ENCODE results near the gene NXNL1. TPM values are rescaled to one million over a fixed set of nuclear protein-coding genes. Genes with fewer than 3 reads are reported as not detected.

The NXNL1 gene
- total and polyA plus RNA-seq, 2 of the 13 experiments (the other 11 are each of a cell fraction or from before 2014, with no cell fraction given) = not detected

DNA sequence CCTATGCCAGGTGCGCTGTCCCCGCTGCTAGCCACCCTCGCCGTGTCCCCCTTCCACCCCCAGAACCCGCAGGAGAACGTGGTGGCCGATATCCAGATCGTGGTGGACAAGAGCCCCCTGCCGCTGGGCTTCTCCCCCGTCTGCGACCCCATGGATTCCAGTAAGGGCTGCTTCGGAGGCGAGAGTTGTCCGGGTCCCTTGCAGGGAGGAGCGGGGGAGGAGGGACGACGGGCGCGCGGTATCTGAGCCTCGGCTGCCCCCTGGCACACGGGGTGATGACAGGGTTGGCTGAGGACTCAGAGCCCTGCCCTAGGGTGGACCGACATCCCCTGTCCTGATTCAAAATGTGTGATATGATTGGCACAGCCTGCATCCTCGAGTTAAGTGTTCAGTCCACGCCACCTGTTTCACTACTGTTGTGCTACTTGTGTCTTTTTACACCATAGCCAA, 40.2 kb downstream of the NXNL1 start (continued):
- no peak for TF ChIP-seq ZBTB4 (CRISPR knock-in tag; IDR thresholded peaks at IDR 0.05; ENCODE audit: borderline replicate concordance)
- no peak for TF ChIP-seq CREB1 (IDR thresholded peaks at IDR 0.05)
- TF ChIP-seq CREB1 (CRISPR knock-in tag; IDR thresholded peaks at IDR 0.05) = no peak
- TF ChIP-seq, protein P1, sequence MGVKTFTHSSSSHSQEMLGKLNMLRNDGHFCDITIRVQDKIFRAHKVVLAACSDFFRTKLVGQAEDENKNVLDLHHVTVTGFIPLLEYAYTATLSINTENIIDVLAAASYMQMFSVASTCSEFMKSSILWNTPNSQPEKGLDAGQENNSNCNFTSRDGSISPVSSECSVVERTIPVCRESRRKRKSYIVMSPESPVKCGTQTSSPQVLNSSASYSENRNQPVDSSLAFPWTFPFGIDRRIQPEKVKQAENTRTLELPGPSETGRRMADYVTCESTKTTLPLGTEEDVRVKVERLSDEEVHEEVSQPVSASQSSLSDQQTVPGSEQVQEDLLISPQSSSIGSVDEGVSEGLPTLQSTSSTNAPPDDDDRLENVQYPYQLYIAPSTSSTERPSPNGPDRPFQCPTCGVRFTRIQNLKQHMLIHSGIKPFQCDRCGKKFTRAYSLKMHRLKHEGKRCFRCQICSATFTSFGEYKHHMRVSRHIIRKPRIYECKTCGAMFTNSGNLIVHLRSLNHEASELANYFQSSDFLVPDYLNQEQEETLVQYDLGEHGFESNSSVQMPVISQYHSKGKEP (CRISPR knock-in tag; IDR thresholded peaks at IDR 0.05) = no peak
- no peak for TF ChIP-seq PHF8 (CRISPR knock-in tag; IDR thresholded peaks at IDR 0.05)
- TF ChIP-seq SETDB1 (CRISPR knock-in tag; IDR thresholded peaks at IDR 0.05; ENCODE audit: borderline replicate concordance) = no peak
- TF ChIP-seq NBN (conservative IDR thresholded peaks at IDR 0.05) = no peak
- TF ChIP-seq, protein P2, sequence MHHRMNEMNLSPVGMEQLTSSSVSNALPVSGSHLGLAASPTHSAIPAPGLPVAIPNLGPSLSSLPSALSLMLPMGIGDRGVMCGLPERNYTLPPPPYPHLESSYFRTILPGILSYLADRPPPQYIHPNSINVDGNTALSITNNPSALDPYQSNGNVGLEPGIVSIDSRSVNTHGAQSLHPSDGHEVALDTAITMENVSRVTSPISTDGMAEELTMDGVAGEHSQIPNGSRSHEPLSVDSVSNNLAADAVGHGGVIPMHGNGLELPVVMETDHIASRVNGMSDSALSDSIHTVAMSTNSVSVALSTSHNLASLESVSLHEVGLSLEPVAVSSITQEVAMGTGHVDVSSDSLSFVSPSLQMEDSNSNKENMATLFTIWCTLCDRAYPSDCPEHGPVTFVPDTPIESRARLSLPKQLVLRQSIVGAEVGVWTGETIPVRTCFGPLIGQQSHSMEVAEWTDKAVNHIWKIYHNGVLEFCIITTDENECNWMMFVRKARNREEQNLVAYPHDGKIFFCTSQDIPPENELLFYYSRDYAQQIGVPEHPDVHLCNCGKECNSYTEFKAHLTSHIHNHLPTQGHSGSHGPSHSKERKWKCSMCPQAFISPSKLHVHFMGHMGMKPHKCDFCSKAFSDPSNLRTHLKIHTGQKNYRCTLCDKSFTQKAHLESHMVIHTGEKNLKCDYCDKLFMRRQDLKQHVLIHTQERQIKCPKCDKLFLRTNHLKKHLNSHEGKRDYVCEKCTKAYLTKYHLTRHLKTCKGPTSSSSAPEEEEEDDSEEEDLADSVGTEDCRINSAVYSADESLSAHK (CRISPR knock-in tag; IDR thresholded peaks at IDR 0.05; ENCODE audit: borderline replicate concordance) = no peak
- TF ChIP-seq MIER3 (CRISPR knock-in tag; IDR thresholded peaks at IDR 0.05; ENCODE audit: borderline replicate concordance) = no peak
- TF ChIP-seq ZNF556 (CRISPR knock-in tag; IDR thresholded peaks at IDR 0.05; ENCODE audit: borderline replicate concordance) = no peak
- TF ChIP-seq ZNF567 (CRISPR knock-in tag; IDR thresholded peaks at IDR 0.05; ENCODE audit: borderline replicate concordance) = no peak
- TF ChIP-seq ZNF775 (CRISPR knock-in tag; IDR thresholded peaks at IDR 0.05; ENCODE audit: borderline replicate concordance) = no peak
- no peak for TF ChIP-seq ZNF569 (CRISPR knock-in tag; IDR thresholded peaks at IDR 0.05; ENCODE audit: borderline replicate concordance)
- TF ChIP-seq STAG1 (CRISPR knock-in tag; IDR thresholded peaks at IDR 0.05) = peak; percentile 44
- 0 out of 2 replicates have a peak, but pooled peaks have one; percentile 51 for TF ChIP-seq NRL (CRISPR knock-in tag; IDR thresholded peaks at IDR 0.05; ENCODE audit: borderline replicate concordance)
- no peak for TF ChIP-seq POLR2A (IDR thresholded peaks at IDR 0.05; ENCODE audit: insufficient read depth in 1 of 2, low read depth in 2 of 2, low read length in 2 of 2)
- no peak for TF ChIP-seq YEATS4 (CRISPR knock-in tag; IDR thresholded peaks at IDR 0.05; ENCODE audit: borderline replicate concordance)
- TF ChIP-seq, protein P3, sequence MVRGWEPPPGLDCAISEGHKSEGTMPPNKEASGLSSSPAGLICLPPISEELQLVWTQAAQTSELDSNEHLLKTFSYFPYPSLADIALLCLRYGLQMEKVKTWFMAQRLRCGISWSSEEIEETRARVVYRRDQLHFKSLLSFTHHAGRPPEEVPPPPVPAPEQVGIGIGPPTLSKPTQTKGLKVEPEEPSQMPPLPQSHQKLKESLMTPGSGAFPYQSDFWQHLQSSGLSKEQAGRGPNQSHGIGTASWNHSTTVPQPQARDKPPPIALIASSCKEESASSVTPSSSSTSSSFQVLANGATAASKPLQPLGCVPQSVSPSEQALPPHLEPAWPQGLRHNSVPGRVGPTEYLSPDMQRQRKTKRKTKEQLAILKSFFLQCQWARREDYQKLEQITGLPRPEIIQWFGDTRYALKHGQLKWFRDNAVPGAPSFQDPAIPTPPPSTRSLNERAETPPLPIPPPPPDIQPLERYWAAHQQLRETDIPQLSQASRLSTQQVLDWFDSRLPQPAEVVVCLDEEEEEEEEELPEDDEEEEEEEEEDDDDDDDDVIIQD (CRISPR knock-in tag; IDR thresholded peaks at IDR 0.05; ENCODE audit: low read depth) = no peak
- TF ChIP-seq SALL1 (CRISPR knock-in tag; IDR thresholded peaks at IDR 0.05) = no peak
- no peak for TF ChIP-seq ZNF891 (CRISPR knock-in tag; IDR thresholded peaks at IDR 0.05)
- TF ChIP-seq ZNF746 (CRISPR knock-in tag; IDR thresholded peaks at IDR 0.05) = no peak
- no peak for TF ChIP-seq ZNF260 (CRISPR knock-in tag; IDR thresholded peaks at IDR 0.05; ENCODE audit: borderline replicate concordance, low read depth)
- TF ChIP-seq, protein P4, sequence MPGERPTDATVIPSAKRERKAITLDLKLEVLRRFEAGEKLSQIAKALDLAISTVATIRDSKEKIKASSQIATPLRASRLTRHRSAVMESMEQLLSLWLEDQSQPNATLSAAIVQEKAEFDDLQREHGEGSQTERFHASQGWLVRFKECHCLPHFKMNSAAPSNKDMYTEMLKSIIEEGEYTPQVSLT (CRISPR knock-in tag; IDR thresholded peaks at IDR 0.05; ENCODE audit: borderline replicate concordance, low read depth) = no peak

Data from HepG2 (cell line).